ENCODE measurements around the gene FGD1.
"Not testable (repeated sequence)": the region's sequence is repeated elsewhere in the genome, so short reads cannot be mapped to it uniquely, and the experiment has no call there.

Gene FGD1
- total RNA-seq = 0 to 0.34 reads per million in 2 donors

DNA sequence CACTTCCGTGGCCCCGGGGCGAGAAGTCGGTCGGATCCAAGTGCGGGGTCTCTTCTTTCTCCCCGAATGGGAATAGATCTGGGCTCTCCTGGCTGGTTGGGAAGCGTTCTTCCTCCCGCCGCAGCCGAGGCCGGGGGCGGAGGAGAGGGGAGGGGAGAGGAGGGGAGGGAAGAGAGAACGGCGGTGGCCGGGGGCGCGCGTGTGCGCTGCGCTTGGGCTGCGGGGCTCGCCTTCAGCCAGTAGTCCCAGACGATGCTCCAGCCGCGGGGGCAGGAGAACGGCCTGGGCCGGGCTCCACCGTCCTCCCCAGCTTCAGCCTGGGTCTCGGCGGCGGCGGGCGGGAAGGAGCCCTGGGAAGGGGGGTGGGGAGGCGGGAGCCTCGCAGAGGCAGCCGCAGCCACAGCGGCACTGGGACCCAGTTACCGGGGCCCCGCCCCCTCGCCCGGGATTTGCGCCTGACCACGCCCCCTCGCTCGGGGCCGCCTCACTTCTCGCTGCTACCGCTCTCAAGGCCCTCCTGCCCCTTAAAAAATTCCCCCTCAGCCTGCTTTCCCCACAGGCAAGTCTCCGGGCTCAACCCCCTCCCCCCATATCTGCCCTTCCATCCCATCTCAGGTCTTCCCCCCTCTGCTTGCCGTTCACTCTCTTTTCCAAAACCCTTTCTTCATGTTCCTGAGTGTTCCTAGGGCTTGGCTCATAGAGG, at the start of gene FGD1:
Gene FGD1, minus strand, starts transcription at position 421 of the 703 bp plus-strand sequence. CDS start 802 bp downstream, outside the sequence.
- DNase-seq = peak in 3 of 5 experiments; percentile 5 to 11 (median 7)

DNA sequence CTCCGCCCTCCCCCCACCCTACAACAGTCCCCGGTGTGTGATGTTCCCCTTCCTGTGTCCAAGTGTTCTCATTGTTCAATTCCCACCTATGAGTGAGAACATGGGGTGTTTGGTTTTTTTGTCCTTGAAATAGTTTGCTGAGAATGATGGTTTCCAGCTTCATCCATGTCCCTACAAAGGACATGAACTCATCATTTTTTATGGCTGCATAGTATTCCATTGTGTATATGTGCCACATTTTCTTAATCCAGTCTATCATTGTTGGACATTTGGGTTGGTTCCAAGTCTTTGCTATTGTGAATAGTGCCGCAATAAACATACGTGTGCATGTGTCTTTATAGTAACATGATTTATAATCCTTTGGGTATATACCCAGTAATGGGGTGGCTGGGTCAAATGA, 46.2 kb upstream of the FGD1 start:
- not testable (repeated sequence) for DNase-seq

- no peak for DNase-seq
These were observed 44.3 kb upstream of the FGD1 start for GRCh38 chrX:54540289-54540688.

DNA sequence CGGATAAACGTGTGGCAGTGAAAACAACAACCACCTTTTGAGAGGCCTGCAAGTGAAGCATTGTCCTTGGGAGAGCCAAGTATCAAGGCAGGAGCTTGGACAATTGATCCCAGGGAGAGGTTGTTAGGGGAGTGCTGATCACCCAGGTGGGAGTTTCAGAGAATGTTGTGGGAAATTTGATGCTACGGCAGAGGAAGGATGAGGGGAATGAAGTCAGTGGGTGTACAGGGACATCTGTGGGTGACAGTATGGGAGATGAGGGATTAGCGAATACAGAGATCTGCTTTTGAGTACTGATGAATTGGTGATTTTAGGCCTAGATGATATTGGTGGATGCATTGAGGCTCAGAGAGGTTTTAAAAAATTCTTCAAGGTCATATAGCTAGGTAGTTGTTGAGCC, 38.2 kb upstream of the FGD1 start:
- DNase-seq = no peak

GRCh38 chrX:54530357-54530900, 34.4 kb upstream of the FGD1 start:
- DNase-seq = peak in 1 of 5 experiments; percentile 16

DNA sequence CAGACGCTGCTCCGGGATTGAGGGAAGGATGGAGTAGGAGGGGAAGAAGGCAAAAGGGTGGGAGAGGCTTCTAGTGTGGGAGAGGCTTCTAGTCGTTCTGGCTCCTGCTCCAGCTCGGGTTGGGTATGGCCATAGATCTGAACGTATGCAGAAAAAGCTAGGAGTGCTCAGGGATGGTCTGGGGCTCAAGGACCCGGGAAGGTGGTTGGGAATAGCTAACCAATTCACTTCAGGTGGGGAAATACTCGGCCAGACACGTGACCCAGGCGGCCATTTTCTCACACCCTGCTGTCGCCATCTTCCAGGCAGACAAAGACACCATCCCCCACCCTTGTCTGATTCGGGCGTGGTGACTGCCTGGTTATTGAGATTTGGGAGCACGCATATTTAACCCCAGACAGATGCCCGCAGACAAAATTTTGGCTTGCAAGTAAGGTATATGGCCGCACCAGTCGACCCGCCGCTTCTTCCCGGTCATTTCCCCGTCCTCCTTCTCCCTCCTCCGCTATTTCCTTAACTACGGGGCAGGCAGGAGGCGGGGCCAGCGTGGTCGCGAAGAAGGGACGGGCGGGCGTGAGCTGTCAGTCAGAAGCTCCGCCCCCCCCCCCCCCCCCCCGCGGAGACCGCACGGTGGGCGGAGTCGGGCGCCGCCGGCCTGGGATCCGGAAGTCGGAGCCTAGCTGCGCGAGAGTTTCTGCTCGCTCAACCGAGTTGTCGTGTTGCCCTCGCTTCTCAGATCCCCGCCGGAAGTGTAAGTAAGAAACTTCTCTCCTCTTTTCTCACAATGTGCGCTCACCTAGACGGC, 33.7 kb upstream of the FGD1 start, which contains the start of gene GNL3L:
Gene GNL3L, plus strand, starts transcription at position 668 of the 805 bp plus-strand sequence. CDS start 2,348 bp downstream, outside the sequence.
- peak; percentile 45 to 89 (median 67) for DNase-seq

GRCh38 chrX:54529151-54529550, 33.1 kb upstream of the FGD1 start:
- no peak for DNase-seq

DNA sequence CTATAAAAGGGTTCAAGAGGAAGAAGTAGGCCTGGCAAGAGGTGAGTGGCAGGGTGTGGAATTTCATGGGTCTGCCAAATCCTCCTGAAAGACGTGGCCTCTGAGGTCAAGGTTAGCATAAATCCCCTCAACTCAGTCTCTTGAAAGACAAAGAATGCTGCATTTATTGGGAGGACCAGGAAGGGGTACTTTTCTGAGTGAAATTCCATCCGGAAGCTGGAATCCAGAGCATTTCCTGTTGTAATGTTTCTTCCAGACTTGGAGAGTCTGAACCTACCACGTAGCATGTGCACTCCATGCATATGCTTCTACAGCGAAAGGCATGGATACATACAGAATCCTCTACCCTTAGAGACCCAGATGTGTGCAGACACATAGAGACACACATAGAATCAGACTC, 13.4 kb upstream of the FGD1 start:
- DNase-seq = no peak

- DNase-seq = no peak
These were observed 902 bp upstream of the FGD1 start for GRCh38 chrX:54496936-54497335.

DNA sequence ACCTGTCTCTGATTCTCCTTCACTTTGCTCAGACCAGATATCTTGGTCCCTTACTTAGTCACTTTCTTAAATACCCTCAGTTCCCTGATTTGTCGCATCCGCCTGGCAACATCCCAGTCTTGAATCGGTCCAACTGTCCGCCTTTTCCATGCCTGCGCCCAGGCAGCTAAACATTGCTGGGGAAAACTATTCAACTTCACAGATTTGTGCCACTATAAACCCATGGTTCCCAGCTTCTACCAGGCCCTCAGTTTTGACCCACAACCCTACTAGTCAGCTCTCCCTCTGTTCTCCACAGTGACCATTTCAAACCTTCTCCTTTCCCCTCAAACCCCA, 451 bp upstream of the FGD1 start:
- DNase-seq = no peak

- DNase-seq = no peak
These were observed 833 bp downstream of the FGD1 start for GRCh38 chrX:54494989-54495813.

DNA sequence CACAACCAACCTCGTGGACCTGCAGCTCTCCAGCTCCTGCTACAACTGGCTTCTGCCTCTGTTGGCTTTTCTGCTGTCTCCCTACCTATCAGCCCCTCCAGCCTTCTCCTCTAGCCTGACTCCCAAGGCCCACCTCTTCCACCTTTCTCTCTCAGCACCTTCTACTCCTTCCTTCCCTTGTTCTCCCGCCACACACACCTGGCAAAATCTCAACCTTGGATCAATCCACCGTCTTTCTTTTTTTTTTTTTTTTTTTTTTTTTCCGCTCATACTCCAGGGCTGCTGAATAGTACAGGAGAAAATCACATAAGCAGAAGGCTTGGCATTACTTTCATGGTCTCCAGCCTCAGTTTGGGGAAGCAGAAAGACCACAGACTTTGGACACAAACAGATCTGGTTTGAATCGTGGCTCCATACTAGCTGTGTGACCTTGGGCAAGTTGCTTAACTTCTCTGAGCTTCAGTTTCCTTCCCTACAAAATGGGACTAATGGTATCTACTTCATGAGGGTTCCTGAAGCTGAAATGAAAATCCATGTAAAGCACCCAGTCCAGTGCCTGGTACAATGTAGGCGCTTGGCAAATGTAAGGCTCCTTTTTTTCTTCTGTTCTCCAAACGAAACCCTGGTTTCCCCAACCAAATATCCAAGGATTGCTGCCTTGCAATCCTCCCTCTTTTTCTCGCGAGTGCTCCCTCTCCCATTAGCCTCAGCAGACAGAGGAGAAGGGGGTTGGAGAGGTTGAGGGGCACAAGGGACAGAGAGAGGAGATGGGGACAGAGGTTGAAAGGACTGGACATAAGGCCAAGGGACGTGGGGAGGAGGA, 1.7 kb downstream of the FGD1 start:
- DNase-seq = no peak

GRCh38 chrX:54492340-54492739, 3.7 kb downstream of the FGD1 start:
- no peak for DNase-seq

DNA sequence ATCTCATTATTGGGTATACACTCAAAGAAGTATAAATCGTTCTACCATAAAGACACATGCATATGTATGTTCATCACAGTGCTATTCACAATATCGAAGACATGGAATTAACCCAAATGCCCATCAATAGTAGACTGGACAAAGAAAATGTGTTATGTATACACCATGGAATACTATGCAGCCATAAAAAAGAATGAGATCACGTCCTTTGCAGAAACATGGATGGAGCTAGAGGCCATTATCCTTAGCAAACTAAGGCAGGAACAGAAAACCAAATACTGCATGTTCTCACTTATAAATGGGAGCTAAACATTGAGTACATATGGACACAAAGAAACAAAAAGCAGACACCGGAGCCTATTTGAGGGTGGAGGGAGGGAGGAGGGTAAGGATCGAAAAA, 6.2 kb downstream of the FGD1 start:
- DNase-seq = not testable (repeated sequence)

DNA sequence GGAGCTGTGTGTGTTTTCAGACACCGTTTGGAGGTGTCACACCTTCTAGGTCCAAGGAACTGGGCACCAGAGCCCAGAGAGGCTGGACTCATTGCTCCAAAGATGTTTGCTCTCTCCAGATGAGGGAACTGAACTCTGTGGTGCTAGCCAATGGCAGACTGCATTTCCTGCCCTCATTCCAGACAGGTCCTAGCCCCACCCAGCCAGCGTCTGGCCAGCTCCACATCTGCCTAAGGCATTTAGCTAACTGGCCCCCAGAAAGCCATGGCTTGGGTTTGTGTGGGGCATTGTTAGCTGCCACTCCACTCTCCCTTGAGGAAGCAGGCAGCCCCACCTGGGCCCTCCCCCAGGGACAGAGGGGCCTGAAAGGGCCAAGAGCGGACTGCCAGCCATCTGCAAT, 11.4 kb downstream of the FGD1 start:
- no peak for DNase-seq

DNA sequence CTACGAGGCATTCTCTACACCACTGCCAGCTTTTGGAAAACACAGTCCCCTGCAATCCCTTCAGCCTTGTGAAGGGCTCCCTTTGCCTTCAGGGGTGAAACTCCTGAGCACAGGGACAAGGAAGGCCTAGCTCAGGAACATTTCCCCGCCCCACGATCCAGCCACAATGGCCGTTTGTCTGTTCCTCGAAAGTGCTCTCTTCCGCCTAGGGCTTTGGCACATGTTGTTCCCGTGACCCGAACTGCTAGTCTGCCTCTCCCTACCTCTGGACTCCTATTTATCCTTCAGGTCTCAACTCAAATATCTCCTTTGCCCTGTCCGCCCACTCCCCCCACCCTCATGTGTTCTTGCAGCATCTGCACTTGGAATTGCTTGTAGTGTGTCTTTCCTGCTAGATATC, 12.1 kb downstream of the FGD1 start:
- no peak for DNase-seq

DNA sequence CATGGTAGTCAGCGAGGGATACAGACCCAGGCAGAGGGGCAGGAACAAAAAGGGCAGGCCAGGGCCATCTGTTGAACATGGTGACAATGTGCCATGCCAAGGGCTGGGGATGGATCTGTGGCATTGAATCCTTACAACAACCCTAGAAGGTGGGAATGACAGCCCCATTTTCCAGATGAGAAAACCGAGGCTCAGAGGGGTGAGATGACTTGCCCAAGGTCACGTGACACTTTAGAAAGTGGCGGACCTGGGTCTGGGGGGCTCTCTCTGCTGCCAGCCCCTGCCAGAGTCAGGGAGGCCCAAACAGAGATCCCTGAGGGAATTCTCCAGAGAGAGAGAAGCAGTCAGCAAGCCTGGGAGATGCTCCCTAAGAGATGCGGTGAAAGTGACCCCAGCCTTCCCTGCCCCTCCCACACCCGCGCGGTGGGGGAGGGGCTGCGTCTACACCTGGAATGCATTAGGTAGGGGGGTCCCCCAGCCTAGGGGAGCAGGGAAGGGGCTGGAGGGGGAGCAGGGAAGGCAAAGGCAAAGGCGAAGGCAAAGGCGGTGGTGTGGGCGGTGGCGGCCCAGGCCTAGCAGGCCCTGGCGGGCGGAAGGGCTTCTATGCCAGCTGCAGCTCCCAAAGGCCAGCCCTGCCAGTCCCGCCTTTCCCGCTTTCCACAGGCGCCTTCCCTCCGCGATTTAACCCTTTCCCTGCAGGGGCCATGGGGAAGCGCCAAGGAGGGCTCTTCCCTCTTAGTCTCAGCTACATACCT, 13.0 kb downstream of the FGD1 start:
- DNase-seq = no peak

GRCh38 chrX:54479136-54480111, 16.6 kb downstream of the FGD1 start:
- DNase-seq = no peak

DNA sequence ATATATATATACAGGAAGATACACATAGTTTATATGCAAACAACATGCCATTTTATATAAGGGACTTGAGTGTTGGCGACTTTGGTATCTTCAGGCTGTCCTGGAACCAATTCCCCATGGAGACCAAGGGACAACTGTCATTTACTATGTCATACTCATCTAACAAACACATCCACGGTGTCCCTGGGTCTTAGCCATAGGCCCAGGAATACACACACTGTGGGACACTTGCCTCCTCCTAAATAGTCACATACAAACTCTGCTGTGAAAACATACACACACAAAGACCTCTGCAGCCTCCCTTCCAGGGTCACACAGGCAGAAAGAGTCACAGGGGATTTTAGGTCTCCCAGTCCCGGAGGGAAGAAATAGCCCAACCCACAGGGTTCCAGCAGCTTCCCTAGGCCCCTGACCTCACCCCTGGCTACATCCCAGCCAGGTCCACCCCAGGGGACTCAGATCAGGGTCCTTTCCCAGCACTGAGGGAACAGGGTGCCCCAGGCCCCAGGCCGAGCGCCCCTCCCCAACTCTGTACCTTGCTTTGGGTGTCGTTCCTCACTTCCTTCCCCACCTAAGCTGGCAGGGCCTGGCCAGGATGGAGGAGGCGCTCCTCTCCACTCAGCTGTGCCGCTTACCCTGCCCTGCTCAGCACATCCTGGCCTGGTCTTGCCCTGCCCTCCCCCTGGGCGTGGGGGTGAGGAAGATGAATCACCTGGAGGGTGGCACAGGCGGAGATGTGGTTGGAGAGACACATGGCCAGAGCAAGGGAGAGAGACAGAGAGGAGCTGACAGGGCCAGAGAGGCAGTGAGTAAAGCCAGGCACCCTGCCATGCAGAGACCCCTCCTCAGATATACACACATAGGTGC, 21.8 kb downstream of the FGD1 start:
- DNase-seq = no peak
